Activated naive CD4-positive, alpha-beta T cell treated with anti-CD3 and anti-CD28 coated beads for 36 hours (primary cell): ENCODE data around the gene ZNG1F. TPM values are rescaled to one million over a fixed set of nuclear protein-coding genes. Genes with fewer than 3 reads are reported as not detected.
"Not testable (repeated sequence)": the region's sequence is repeated elsewhere in the genome, so short reads cannot be mapped to it uniquely, and the experiment has no call there.

Experiments used
- CTCF ChIA-PET: fragments of 350-600 bp; sonication (Branson Sonifier 250); formaldehyde crosslinking; loops from one replicate; lab custom pipeline; 2021; ENCODE audit warnings: antibody characterized with exemption; lab: Charles Lee
- DNase-seq: peaks from one replicate; pipeline ENCODE4 v3.0.0-alpha.2; 2020
- H3K27ac Mint-ChIP-seq: one replicate; pipeline ENCODE4 v1.8.0; 2021; ENCODE audit warnings: mild to moderate bottlenecking, mixed read lengths
- H3K27me3 Mint-ChIP-seq: one replicate; pipeline ENCODE4 v1.8.0; 2021; ENCODE audit warnings: low read depth, mixed read lengths
- H3K36me3 Mint-ChIP-seq: one replicate; pipeline ENCODE4 v1.8.0; 2021; ENCODE audit warnings: low read depth, mixed read lengths
- H3K4me1 Mint-ChIP-seq: one replicate; pipeline ENCODE4 v1.8.0; 2021; ENCODE audit warnings: low read depth, mixed read lengths
- H3K4me3 Mint-ChIP-seq: one replicate; pipeline ENCODE4 v1.8.0; 2021; ENCODE audit warnings: mild to moderate bottlenecking, moderate library complexity, mixed read lengths
- H3K9me3 Mint-ChIP-seq: one replicate; pipeline ENCODE4 v1.8.0; 2021; ENCODE audit warnings: mixed read lengths
- intact Hi-C: fragments of 100-400 bp; cut with micrococcal nuclease; formaldehyde crosslinking; loops from one replicate; pipeline ENCODE4 v1.15.1; 2023
- total RNA-seq, 2 experiments: library from RNA; stranded (reverse); gene quantifications; one replicate each; pipeline ENCODE4 v1.2.3, GENCODE V29; 2021

Gene ZNG1F
- total RNA-seq, 2 experiments from 2014 or later = 8.5 to 11.5 TPM

- H3K4me3 Mint-ChIP-seq, H3K27me3 Mint-ChIP-seq, H3K27ac Mint-ChIP-seq, H3K4me1 Mint-ChIP-seq, DNase-seq, CTCF ChIA-PET, H3K9me3 Mint-ChIP-seq, intact Hi-C loops, H3K36me3 Mint-ChIP-seq: not testable (repeated sequence)
Observed at GRCh38 chr9:41141878-41142277, 47.2 kb downstream of the ZNG1F start.

- H3K9me3 Mint-ChIP-seq, H3K4me1 Mint-ChIP-seq, CTCF ChIA-PET, intact Hi-C loops, H3K27ac Mint-ChIP-seq, DNase-seq, H3K36me3 Mint-ChIP-seq, H3K27me3 Mint-ChIP-seq, H3K4me3 Mint-ChIP-seq: not testable (repeated sequence)
Observed at GRCh38 chr9:41128581-41128980, 60.5 kb downstream of the ZNG1F start, which contains the start of gene FOXD4L6. TSS of gene FOXD4L6 (minus strand) at chr9:41128681. CDS start at chr9:41128383, 298 bp downstream.

- intact Hi-C loops, H3K36me3 Mint-ChIP-seq, CTCF ChIA-PET, H3K4me3 Mint-ChIP-seq, H3K9me3 Mint-ChIP-seq, H3K27ac Mint-ChIP-seq, H3K4me1 Mint-ChIP-seq, H3K27me3 Mint-ChIP-seq, DNase-seq: not testable (repeated sequence)
Observed at GRCh38 chr9:41126746-41127446, 62.2 kb downstream of the ZNG1F start.

GRCh38 chr9:41125936-41126335, 63.2 kb downstream of the ZNG1F start:
- intact Hi-C loops, DNase-seq, H3K4me1 Mint-ChIP-seq, H3K27me3 Mint-ChIP-seq, H3K9me3 Mint-ChIP-seq, H3K4me3 Mint-ChIP-seq, CTCF ChIA-PET, H3K27ac Mint-ChIP-seq, H3K36me3 Mint-ChIP-seq: not testable (repeated sequence)

- H3K27ac Mint-ChIP-seq, DNase-seq, H3K9me3 Mint-ChIP-seq, intact Hi-C loops, H3K4me3 Mint-ChIP-seq, H3K4me1 Mint-ChIP-seq, H3K27me3 Mint-ChIP-seq, H3K36me3 Mint-ChIP-seq, CTCF ChIA-PET: not testable (repeated sequence)
Observed at GRCh38 chr9:41125109-41125658, 63.9 kb downstream of the ZNG1F start.

GRCh38 chr9:41124250-41125108, 64.6 kb downstream of the ZNG1F start:
- H3K27ac Mint-ChIP-seq, H3K4me1 Mint-ChIP-seq, H3K36me3 Mint-ChIP-seq, intact Hi-C loops, CTCF ChIA-PET, H3K9me3 Mint-ChIP-seq, H3K4me3 Mint-ChIP-seq, H3K27me3 Mint-ChIP-seq, DNase-seq: not testable (repeated sequence)

GRCh38 chr9:41123812-41124211, 65.3 kb downstream of the ZNG1F start:
- intact Hi-C loops, H3K4me1 Mint-ChIP-seq, DNase-seq, H3K4me3 Mint-ChIP-seq, H3K27me3 Mint-ChIP-seq, H3K9me3 Mint-ChIP-seq, H3K36me3 Mint-ChIP-seq, CTCF ChIA-PET, H3K27ac Mint-ChIP-seq: not testable (repeated sequence)

- H3K4me1 Mint-ChIP-seq, H3K4me3 Mint-ChIP-seq, CTCF ChIA-PET, H3K36me3 Mint-ChIP-seq, H3K9me3 Mint-ChIP-seq, intact Hi-C loops, H3K27me3 Mint-ChIP-seq, DNase-seq, H3K27ac Mint-ChIP-seq: not testable (repeated sequence)
Observed at GRCh38 chr9:41123396-41123795, 65.7 kb downstream of the ZNG1F start.

GRCh38 chr9:41120696-41121095, 68.4 kb downstream of the ZNG1F start:
- H3K4me3 Mint-ChIP-seq, H3K27me3 Mint-ChIP-seq, DNase-seq, CTCF ChIA-PET, intact Hi-C loops, H3K4me1 Mint-ChIP-seq, H3K36me3 Mint-ChIP-seq, H3K27ac Mint-ChIP-seq, H3K9me3 Mint-ChIP-seq: not testable (repeated sequence)

- H3K4me1 Mint-ChIP-seq, DNase-seq, H3K4me3 Mint-ChIP-seq, intact Hi-C loops, H3K27me3 Mint-ChIP-seq, H3K36me3 Mint-ChIP-seq, CTCF ChIA-PET, H3K27ac Mint-ChIP-seq, H3K9me3 Mint-ChIP-seq: not testable (repeated sequence)
Observed at GRCh38 chr9:41119719-41120118, 69.4 kb downstream of the ZNG1F start.

- CTCF ChIA-PET, H3K4me3 Mint-ChIP-seq, H3K27me3 Mint-ChIP-seq, H3K9me3 Mint-ChIP-seq, H3K27ac Mint-ChIP-seq, H3K36me3 Mint-ChIP-seq, DNase-seq, intact Hi-C loops, H3K4me1 Mint-ChIP-seq: not testable (repeated sequence)
Observed at GRCh38 chr9:41119311-41119710, 69.8 kb downstream of the ZNG1F start.

- DNase-seq, CTCF ChIA-PET: not testable (repeated sequence)
Observed at GRCh38 chr9:41113348-41113747, 75.8 kb downstream of the ZNG1F start.

More at GRCh38 chr9:41113348-41113747, 75.8 kb downstream of the ZNG1F start:
- intact Hi-C loops, H3K9me3 Mint-ChIP-seq, H3K27ac Mint-ChIP-seq, H3K4me3 Mint-ChIP-seq, H3K4me1 Mint-ChIP-seq, H3K27me3 Mint-ChIP-seq, H3K36me3 Mint-ChIP-seq: not testable (repeated sequence)
